ENCODE measurements around the gene STK10. TPM values are rescaled to one million over a fixed set of nuclear protein-coding genes. Genes with fewer than 3 reads are reported as not detected.

STK10 gene
- total and polyA plus RNA-seq, 4 donors = 17.2 to 65.4 (median 43.6) TPM

DNA sequence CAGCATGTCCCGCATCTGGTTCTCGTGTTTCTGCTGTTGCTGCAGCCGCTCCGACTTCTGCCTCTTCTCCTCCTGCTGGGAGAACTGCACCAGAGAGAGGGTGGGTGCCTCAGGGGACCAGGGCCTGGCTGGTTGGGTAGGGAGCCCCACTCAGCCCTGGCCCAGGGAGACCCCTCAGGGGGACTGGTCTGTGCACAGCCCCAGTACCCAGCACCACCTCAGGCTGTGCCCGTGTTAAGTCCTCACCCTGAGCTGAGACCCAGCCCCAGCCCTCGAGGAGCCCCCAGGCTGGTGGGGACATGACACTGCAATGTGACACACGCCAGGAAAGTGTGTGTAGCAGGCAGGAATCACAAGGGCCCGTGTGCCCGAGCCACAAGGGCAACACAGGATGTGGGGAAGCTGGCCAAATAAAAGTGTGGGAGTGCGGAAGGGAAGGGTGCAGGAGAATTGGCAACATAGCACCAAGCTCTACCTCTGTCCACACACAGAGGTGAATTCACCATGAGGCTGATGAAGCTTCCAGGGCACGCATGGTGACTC, 133.3 kb downstream of the STK10 start:
- Histone ChIP-seq H3K4me1 (ENCODE audit: control insufficient read depth in 5 of 5, insufficient read depth in 5 of 5, low read length in 5 of 5) (no peaks in the 10 kb centered on the region), H3K9me3 (ENCODE audit: control insufficient read depth in 4 of 4, insufficient read depth in 3 of 4, low read length in 3 of 4) (peaks cover 0 to 1% (median 0%) of the 10 kb centered on the region in 4 donors), H3K27ac (ENCODE audit: low read depth in 1 of 2, low read length in 1 of 2) (no peak overlapping the region), H3K4me3 (no peak overlapping the region), H3K36me3 (ENCODE audit: control insufficient read depth in 4 of 4, insufficient read depth in 4 of 4, low read length in 4 of 4) (peaks cover under 1 to 51% (median 6%) of the 10 kb centered on the region in 4 donors), H3K27me3 (ENCODE audit: control insufficient read depth in 3 of 3, insufficient read depth in 3 of 3, low read length in 2 of 3) (no peaks in the 10 kb centered on the region), H3K9ac (ENCODE audit: insufficient read depth in 1 of 2, low read length in 2 of 2) (no peak overlapping the region)
- no peak for ATAC-seq (ENCODE audit: insufficient read depth, low FRiP score)
- no peak for DNase-seq
- TF ChIP-seq, protein P1, sequence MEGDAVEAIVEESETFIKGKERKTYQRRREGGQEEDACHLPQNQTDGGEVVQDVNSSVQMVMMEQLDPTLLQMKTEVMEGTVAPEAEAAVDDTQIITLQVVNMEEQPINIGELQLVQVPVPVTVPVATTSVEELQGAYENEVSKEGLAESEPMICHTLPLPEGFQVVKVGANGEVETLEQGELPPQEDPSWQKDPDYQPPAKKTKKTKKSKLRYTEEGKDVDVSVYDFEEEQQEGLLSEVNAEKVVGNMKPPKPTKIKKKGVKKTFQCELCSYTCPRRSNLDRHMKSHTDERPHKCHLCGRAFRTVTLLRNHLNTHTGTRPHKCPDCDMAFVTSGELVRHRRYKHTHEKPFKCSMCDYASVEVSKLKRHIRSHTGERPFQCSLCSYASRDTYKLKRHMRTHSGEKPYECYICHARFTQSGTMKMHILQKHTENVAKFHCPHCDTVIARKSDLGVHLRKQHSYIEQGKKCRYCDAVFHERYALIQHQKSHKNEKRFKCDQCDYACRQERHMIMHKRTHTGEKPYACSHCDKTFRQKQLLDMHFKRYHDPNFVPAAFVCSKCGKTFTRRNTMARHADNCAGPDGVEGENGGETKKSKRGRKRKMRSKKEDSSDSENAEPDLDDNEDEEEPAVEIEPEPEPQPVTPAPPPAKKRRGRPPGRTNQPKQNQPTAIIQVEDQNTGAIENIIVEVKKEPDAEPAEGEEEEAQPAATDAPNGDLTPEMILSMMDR (IDR thresholded peaks at IDR 0.05; ENCODE audit: control extremely low read depth, extremely low read depth) = no peak
- WGBS, 2 donors = 89 to 90% methylated on average over 11 of the region's 11 CpGs

- H3K9me3 ChIP-seq (ENCODE audit: control insufficient read depth in 4 of 4, insufficient read depth in 3 of 4, low read length in 3 of 4) = peaks cover 0 to 1% (median 0%) of the 10 kb centered on the region in 4 donors
- no peak overlapping the region for H3K4me3 ChIP-seq
- DNase-seq (peak in 1 of 3 donors; percentile 46), ATAC-seq (ENCODE audit: insufficient read depth, low FRiP score) (peak; percentile 44)
- H3K4me1 ChIP-seq (ENCODE audit: control insufficient read depth in 5 of 5, insufficient read depth in 5 of 5, low read length in 5 of 5) = peaks cover 0 to 3% (median 0%) of the 10 kb centered on the region in 5 donors
- H3K27me3 ChIP-seq (ENCODE audit: control insufficient read depth in 3 of 3, insufficient read depth in 3 of 3, low read length in 2 of 3) = no peaks in the 10 kb centered on the region
- peak overlapping the region in 1 of 2 donors; percentile 54 for H3K27ac ChIP-seq (ENCODE audit: low read depth in 1 of 2, low read length in 1 of 2)
- H3K9ac ChIP-seq (ENCODE audit: insufficient read depth in 1 of 2, low read length in 2 of 2) = no peak overlapping the region
- H3K36me3 ChIP-seq (ENCODE audit: control insufficient read depth in 4 of 4, insufficient read depth in 4 of 4, low read length in 4 of 4) = peaks cover 0 to 55% (median 5%) of the 10 kb centered on the region in 4 donors
- 88 to 94% methylated on average over 19 of the region's 19 CpGs for WGBS, 2 donors
- TF ChIP-seq, protein P1 (IDR thresholded peaks at IDR 0.05; ENCODE audit: control extremely low read depth, extremely low read depth) = no peak
These were observed 135.4 kb downstream of the STK10 start for GRCh38 chr5:172052450-172053236.

DNA sequence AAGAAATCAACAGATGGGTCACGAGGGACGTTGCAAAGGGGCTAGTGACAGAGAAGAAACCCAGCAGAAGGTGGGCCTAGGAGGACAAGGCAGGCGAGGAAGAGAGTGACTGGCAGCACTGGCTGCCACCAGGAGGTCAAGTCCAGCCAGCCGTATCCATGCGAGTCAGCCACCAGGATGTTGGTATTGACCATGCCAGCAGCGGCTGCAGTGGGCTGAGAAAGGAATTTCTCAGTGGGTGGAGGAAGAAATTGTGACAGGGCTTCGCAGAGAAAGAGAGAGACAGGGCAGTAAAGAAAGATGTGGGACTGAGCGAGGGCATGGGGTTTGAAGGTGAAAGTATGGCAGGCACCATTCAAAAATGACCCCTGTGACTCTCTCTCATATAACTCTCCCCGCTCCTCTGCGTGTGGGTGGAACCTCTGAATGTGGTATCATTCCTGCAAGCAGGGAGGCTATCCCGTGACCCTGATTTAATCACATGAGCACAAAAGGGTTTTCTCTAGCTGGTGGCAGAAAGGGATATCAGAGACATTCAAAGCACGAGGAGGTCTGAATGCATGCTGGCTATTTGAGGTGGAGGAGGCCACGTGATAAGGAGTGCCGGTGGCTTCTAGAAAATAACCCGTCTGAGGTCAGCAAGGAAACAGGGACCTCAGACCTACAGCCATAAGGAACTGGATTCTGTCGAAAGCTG, 136.2 kb downstream of the STK10 start:
- TF ChIP-seq, protein P1 (IDR thresholded peaks at IDR 0.05; ENCODE audit: control extremely low read depth, extremely low read depth) = no peak
- H3K36me3 ChIP-seq (ENCODE audit: control insufficient read depth in 4 of 4, insufficient read depth in 4 of 4, low read length in 4 of 4) = peaks cover 0 to 55% (median 5%) of the 10 kb centered on the region in 4 donors

More for the DNA sequence above, 136.2 kb downstream of the STK10 start:
- H3K4me3 ChIP-seq = no peak overlapping the region
- peak overlapping the region in 1 of 2 donors; percentile 54 for H3K27ac ChIP-seq (ENCODE audit: low read depth in 1 of 2, low read length in 1 of 2)
- ATAC-seq (ENCODE audit: insufficient read depth, low FRiP score) (no peak), DNase-seq (no peak)
- WGBS, 2 donors = 88 to 95% methylated on average over 16 of the region's 16 CpGs
- peaks cover 0 to 3% (median 0%) of the 10 kb centered on the region in 5 donors for H3K4me1 ChIP-seq (ENCODE audit: control insufficient read depth in 5 of 5, insufficient read depth in 5 of 5, low read length in 5 of 5)
- H3K9me3 ChIP-seq (ENCODE audit: control insufficient read depth in 4 of 4, insufficient read depth in 3 of 4, low read length in 3 of 4) = peaks cover 0 to 1% (median 0%) of the 10 kb centered on the region in 4 donors
- H3K9ac ChIP-seq (ENCODE audit: insufficient read depth in 1 of 2, low read length in 2 of 2) = no peak overlapping the region
- H3K27me3 ChIP-seq (ENCODE audit: control insufficient read depth in 3 of 3, insufficient read depth in 3 of 3, low read length in 2 of 3) = no peaks in the 10 kb centered on the region
